Gastroesophageal sphincter (tissue), 4 donors: Measurements from ENCODE around the gene GLDC. TPM values are rescaled to one million over a fixed set of nuclear protein-coding genes. Genes with fewer than 3 reads are reported as not detected.
A peak's percentile ranks its signal among the peaks of the same experiment; 100 is the strongest.
"Not testable (repeated sequence)": the region's sequence is repeated elsewhere in the genome, so short reads cannot be mapped to it uniquely, and the experiment has no call there.

ENCODE experiments used
- ATAC-seq: fragments of 150-250 bp; one replicate; pipeline ENCODE4 v1.9.1; 2016; ENCODE audit warnings: mild to moderate bottlenecking, moderate library complexity
- H3K27ac ChIP-seq, 4 donors: fragments of 200-600 bp; sonication (generic) in 3 of 4; 1 replicate in 3 of 4; 2 replicates in 1 of 4; pipeline ENCODE4 v1.5.1; 2016 to 2019
- H3K27me3 ChIP-seq: fragments of 200-600 bp; sonication (generic); one replicate; pipeline ENCODE4 v1.5.1; 2019
- H3K36me3 ChIP-seq, 2 donors: fragments of 200-600 bp; sonication (generic); one replicate each; pipeline ENCODE4 v1.5.1; 2019; ENCODE audit warnings: control low read depth in 1 of 2
- H3K4me1 ChIP-seq, 3 donors: fragments of 200-600 bp; sonication (generic); 1 replicate in 2 of 3; 2 replicates in 1 of 3; pipeline ENCODE4 v1.5.1; 2016 to 2019; ENCODE audit warnings: control low read depth in 2 of 3
- H3K4me3 ChIP-seq, 2 donors: fragments of 200-600 bp; sonication (generic); one replicate each; pipeline ENCODE4 v1.5.1; 2019; ENCODE audit warnings: mild to moderate bottlenecking in 1 of 2, moderate library complexity in 1 of 2
- H3K9me3 ChIP-seq, 3 donors: fragments of 200-600 bp; sonication (generic); one replicate each; pipeline ENCODE4 v1.5.1; 2017 to 2019; ENCODE audit warnings: control low read depth in 2 of 3
- EP300 ChIP-seq: sonication (generic); formaldehyde crosslinking; IDR thresholded peaks from one replicate; pipeline ENCODE4 v1.6.1; 2017; ENCODE audit warnings: antibody characterized with exemption, mild to moderate bottlenecking
- POLR2A ChIP-seq, 2 donors: fragments of 450-650 bp; IDR thresholded peaks; one replicate each; pipeline ENCODE4 v1.6.1; 2017; ENCODE audit warnings: antibody characterized with exemption in 2 of 2, mild to moderate bottlenecking in 2 of 2, moderate library complexity in 1 of 2
- POLR2AphosphoS5 ChIP-seq: sonication (generic); formaldehyde crosslinking; IDR thresholded peaks from one replicate; pipeline ENCODE4 v1.6.1; 2017; ENCODE audit warnings: antibody characterized with exemption
- WGBS, 2 donors: methylation state at CpG; one replicate each; pipeline ENCODE4 v1.1.5; 2018; ENCODE audit warnings: low coverage in 1 of 2; 5-methylcytosine and 5-hydroxymethylcytosine counted together
- total RNA-seq, 4 donors: library from RNA; depleted of rRNA; stranded (reverse); fragments of >200 nt; gene quantifications; one replicate each; pipeline ENCODE4 v1.1.0, GENCODE V29; 2016
- TF ChIP-seq, protein P1 (sequence below), 4 experiments: fragments of 200-600 bp in 2 of 4; fragments of 450-650 bp in 2 of 4; sonication (generic) in 1 of 4; IDR thresholded peaks; one replicate each; pipeline ENCODE4 v1.5.1; 2017 to 2019; ENCODE audit warnings: antibody characterized with exemption in 4 of 4, mild to moderate bottlenecking in 2 of 4, moderate library complexity in 2 of 4

Gene GLDC
- total RNA-seq, 4 donors from 2014 or later: 0.15 to 1.9 (median 0.51) TPM

DNA sequence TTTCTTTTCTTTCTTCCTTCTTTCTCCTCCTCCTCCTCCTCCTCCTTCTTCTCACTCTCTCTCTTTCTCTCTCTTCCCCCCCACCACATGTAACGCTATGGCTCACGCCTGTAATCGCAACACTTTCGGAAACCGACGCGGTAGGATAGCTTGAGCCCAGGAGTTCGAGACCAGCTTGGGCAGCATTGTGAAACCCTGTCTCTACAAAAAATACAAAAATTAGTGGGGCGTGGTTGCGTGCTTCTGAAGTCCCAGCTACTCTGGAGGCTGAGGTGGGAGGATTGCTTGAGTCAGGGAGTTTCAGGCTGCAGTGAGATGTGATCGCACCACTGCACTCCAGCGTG is 736 bp upstream of the GLDC start:
- Histone ChIP-seq H3K4me1 (peaks cover 0 to 26% (median 8%) of the 10 kb centered on the region in 3 donors), H3K27me3 (peaks cover 87% of the 10 kb centered on the region), H3K4me3 (peak overlapping the region in 1 of 2 donors; percentile 55), H3K27ac (no peak overlapping the region), H3K36me3 (no peaks in the 10 kb centered on the region), H3K9me3 (no peaks in the 10 kb centered on the region)
- 35 to 66% methylated on average over 4 to 12 of the region's 12 CpGs for WGBS, 2 donors
- TF ChIP-seq EP300 (no peak), POLR2AphosphoS5 (no peak), POLR2A (IDR thresholded peaks at IDR 0.05) (no peak)
- TF ChIP-seq, protein P1, sequence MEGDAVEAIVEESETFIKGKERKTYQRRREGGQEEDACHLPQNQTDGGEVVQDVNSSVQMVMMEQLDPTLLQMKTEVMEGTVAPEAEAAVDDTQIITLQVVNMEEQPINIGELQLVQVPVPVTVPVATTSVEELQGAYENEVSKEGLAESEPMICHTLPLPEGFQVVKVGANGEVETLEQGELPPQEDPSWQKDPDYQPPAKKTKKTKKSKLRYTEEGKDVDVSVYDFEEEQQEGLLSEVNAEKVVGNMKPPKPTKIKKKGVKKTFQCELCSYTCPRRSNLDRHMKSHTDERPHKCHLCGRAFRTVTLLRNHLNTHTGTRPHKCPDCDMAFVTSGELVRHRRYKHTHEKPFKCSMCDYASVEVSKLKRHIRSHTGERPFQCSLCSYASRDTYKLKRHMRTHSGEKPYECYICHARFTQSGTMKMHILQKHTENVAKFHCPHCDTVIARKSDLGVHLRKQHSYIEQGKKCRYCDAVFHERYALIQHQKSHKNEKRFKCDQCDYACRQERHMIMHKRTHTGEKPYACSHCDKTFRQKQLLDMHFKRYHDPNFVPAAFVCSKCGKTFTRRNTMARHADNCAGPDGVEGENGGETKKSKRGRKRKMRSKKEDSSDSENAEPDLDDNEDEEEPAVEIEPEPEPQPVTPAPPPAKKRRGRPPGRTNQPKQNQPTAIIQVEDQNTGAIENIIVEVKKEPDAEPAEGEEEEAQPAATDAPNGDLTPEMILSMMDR (IDR thresholded peaks at IDR 0.05): no peak
- ATAC-seq: no peak

DNA sequence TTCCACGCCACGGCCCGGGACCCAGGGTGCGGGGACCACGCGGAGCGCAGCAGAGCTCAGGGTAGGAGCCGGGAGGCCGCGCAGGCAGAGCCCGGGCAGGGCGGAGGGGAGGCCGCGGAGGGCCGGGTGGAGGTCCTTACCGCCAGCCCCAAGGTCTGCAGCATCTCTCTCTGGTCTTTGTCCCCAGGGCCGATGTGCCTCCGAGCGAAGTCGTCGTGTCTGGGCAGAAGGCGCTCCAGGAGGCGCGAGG is 499 bp downstream of the GLDC start:
- Histone ChIP-seq H3K4me1 (peaks cover 0 to 26% (median 8%) of the 10 kb centered on the region in 3 donors), H3K27me3 (peaks cover 85% of the 10 kb centered on the region), H3K4me3 (peak overlapping the region in 1 of 2 donors; percentile 55)
- not testable (repeated sequence) for H3K36me3 ChIP-seq, H3K27ac ChIP-seq, H3K9me3 ChIP-seq
- peak; percentile 37 for ATAC-seq
- 0 to 20% methylated on average over 1 to 2 of the region's 24 CpGs for WGBS, 2 donors

DNA sequence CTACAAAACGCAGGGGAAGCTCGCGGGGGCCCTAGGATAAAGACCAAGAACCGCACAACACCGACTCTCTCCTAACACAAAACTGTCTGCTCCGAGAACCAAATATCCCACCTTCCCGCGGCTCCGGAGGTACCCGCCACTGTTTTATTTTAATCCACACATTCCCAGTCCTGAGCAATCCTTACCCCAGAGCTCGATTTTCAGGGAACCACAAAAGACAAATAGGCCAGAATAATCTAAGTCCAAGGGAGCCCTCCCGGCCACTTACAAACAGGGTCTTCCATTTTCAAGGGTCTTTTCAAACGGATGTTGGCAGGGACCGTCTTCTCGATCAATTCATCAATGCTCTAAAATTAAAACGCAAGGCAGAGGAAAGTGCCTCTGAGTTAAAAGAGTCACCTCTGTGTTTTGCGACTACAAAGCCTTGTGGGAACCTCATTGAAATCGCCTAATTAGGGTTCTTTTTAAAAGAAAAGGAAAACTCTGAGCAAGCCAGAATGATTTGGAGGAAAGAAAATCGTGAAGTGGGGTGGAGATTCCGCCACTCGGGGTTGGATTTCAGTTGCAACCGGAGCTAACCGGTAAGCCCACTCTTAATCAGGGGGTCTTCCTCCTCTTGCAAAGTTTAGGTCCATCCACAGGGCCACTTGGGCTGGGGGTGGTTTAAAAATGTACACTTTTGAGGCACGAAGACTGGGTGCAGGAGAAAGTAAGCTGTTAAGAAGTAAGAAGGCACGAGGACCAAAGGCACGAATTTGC is 1.0 kb downstream of the GLDC start:
- Histone ChIP-seq H3K36me3 (no peaks in the 10 kb centered on the region), H3K9me3 (no peaks in the 10 kb centered on the region), H3K4me1 (peaks cover 0 to 26% (median 8%) of the 10 kb centered on the region in 3 donors), H3K27ac (no peak overlapping the region), H3K4me3 (peak overlapping the region in 1 of 2 donors; percentile 55), H3K27me3 (peaks cover 81% of the 10 kb centered on the region)
- no peak for ATAC-seq
- 7 to 10% methylated on average over 13 to 15 of the region's 26 CpGs for WGBS, 2 donors
- TF ChIP-seq POLR2A (IDR thresholded peaks at IDR 0.05) (no peak), POLR2AphosphoS5 (no peak), EP300 (no peak)
- TF ChIP-seq, protein P1 (IDR thresholded peaks at IDR 0.05): no peak

DNA sequence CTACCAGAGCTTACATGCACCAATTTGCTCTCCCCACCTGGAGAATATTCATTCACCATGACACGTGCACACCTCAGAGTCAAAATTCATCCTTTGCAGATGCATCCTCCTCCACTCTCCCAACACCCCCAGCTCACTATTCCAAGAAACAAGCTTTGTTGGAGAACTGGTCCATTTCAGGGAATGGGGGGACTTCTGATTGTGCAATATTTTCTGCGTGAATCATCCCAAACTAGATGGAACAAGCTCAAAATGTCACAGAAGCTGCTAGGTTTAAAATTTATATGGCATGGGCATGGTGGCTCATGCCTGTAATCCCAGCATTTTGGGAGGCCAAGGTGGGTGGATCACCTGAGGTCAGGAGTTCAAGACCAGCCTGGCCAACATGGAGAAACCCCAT is 3.6 kb downstream of the GLDC start:
- H3K27ac ChIP-seq: no peak overlapping the region
- no peak for ATAC-seq
- WGBS, 2 donors: 88 to 91% methylated on average over 1 of the region's 2 CpGs
- TF ChIP-seq EP300: no peak
- TF ChIP-seq POLR2AphosphoS5: no peak
- TF ChIP-seq POLR2A (IDR thresholded peaks at IDR 0.05): no peak
- TF ChIP-seq, protein P1 (IDR thresholded peaks at IDR 0.05): no peak
- H3K9me3 ChIP-seq: no peaks in the 10 kb centered on the region
- no peak overlapping the region for H3K4me3 ChIP-seq
- peaks cover 78% of the 10 kb centered on the region for H3K27me3 ChIP-seq
- H3K4me1 ChIP-seq: peaks cover 0 to 26% (median 8%) of the 10 kb centered on the region in 3 donors
- H3K36me3 ChIP-seq: no peaks in the 10 kb centered on the region

DNA sequence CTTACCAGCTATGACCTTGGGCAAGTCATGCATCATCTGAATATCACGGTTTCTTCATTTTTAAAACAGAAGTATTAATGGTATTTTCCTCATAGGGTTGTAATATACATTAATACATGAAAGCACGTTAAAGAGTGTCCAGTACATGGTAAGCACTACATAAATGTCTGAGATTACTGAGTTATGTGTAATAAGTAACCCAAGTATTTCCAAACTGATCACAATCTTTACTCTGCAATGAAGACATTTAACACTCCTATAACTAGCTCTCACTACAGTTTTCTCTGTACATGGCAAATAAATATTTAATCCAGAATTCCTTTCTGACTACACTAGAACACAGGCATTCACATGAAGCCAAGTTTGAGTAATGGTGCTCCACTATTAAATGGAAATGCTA is 4.0 kb downstream of the GLDC start:
- no peaks in the 10 kb centered on the region for H3K36me3 ChIP-seq
- TF ChIP-seq EP300: no peak
- TF ChIP-seq, protein P1 (IDR thresholded peaks at IDR 0.05): no peak
- TF ChIP-seq POLR2AphosphoS5: no peak
- no peak for TF ChIP-seq POLR2A (IDR thresholded peaks at IDR 0.05)
- 56 to 75% methylated on average over 2 of the region's 2 CpGs for WGBS, 2 donors
- H3K9me3 ChIP-seq: no peaks in the 10 kb centered on the region
- H3K27ac ChIP-seq: no peak overlapping the region
- no peak for ATAC-seq
- no peak overlapping the region for H3K4me3 ChIP-seq
- H3K4me1 ChIP-seq: peaks cover 0 to 25% (median 8%) of the 10 kb centered on the region in 3 donors
- H3K27me3 ChIP-seq: peaks cover 78% of the 10 kb centered on the region
